Hematopoietic multipotent progenitor cell (in vitro differentiated cells): ENCODE results near the gene PARD6A. TPM values are rescaled to one million over a fixed set of nuclear protein-coding genes. Genes with fewer than 3 reads are reported as not detected.

Experiments used
- DNase-seq, 3 donors: peaks; one replicate each; pipeline ENCODE4 v3.0.0-alpha.2; 2011 to 2015; ENCODE audit warnings: low read depth in 2 of 3, low spot score in 2 of 3
- total RNA-seq: library from RNA; depleted of rRNA; stranded (reverse); fragments of >200 nt; gene quantifications from one replicate; pipeline ENCODE4 v1.2.3, GENCODE V29; 2012

PARD6A gene
- total RNA-seq, 1 donor: 10.0 TPM

- no peak for DNase-seq
These were observed 7.5 kb upstream of the PARD6A start for GRCh38 chr16:67653128-67653788.

- no peak for DNase-seq
These were observed 6.9 kb upstream of the PARD6A start for GRCh38 chr16:67653789-67654402.

- no peak for DNase-seq
These were observed 6.3 kb upstream of the PARD6A start for GRCh38 chr16:67654403-67654911.

- no peak for DNase-seq
These were observed 5.4 kb upstream of the PARD6A start for GRCh38 chr16:67655363-67655762.

- no peak for DNase-seq
These were observed 4.3 kb upstream of the PARD6A start for GRCh38 chr16:67656344-67657016.

GRCh38 chr16:67657017-67657608 is 3.6 kb upstream of the PARD6A start:
- DNase-seq: no peak

- no peak for DNase-seq
These were observed 2.8 kb upstream of the PARD6A start for GRCh38 chr16:67657751-67658518.

GRCh38 chr16:67658849-67659674 is 1.7 kb upstream of the PARD6A start:
- DNase-seq: no peak

GRCh38 chr16:67659675-67660563 is 841 bp upstream of the PARD6A start, which contains the start of gene ACD:
ACD (minus strand) TSS chr16:67660260; CDS start chr16:67660220, 40 bp downstream.
- DNase-seq: peak; percentile 88 to 95 (median 93)

GRCh38 chr16:67661101-67661761 is 471 bp downstream of the PARD6A start:
- DNase-seq: peak in 1 of 3 donors; percentile 51

GRCh38 chr16:67661886-67662652 is 1.3 kb downstream of the PARD6A start:
- no peak for DNase-seq

- DNase-seq: no peak
These were observed 1.9 kb downstream of the PARD6A start for GRCh38 chr16:67662653-67663010.

- DNase-seq: peak in 1 of 3 donors; percentile 35
These were observed 2.6 kb downstream of the PARD6A start for GRCh38 chr16:67663151-67663876.

- DNase-seq: no peak
These were observed 3.1 kb downstream of the PARD6A start for GRCh38 chr16:67663877-67664222.

- DNase-seq: no peak
These were observed 3.5 kb downstream of the PARD6A start for GRCh38 chr16:67664258-67664657.

GRCh38 chr16:67664871-67665270 is 4.1 kb downstream of the PARD6A start:
- DNase-seq: no peak

GRCh38 chr16:67665598-67665997 is 4.8 kb downstream of the PARD6A start:
- DNase-seq: no peak
